SK-N-DZ (cell line): ENCODE measurements around the gene YPEL2.

Experiments used
- DNase-seq: peaks from one replicate; pipeline ENCODE4 v3.0.0-alpha.2; 2015; ENCODE audit warnings: low spot score
- small RNA-seq, 2 experiments: library from RNA; depleted of rRNA; stranded (forward); fragments of <200 nt; gene quantifications; one replicate each; pipeline ENCODE3, GENCODE V24; 2014

YPEL2 gene

DNA sequence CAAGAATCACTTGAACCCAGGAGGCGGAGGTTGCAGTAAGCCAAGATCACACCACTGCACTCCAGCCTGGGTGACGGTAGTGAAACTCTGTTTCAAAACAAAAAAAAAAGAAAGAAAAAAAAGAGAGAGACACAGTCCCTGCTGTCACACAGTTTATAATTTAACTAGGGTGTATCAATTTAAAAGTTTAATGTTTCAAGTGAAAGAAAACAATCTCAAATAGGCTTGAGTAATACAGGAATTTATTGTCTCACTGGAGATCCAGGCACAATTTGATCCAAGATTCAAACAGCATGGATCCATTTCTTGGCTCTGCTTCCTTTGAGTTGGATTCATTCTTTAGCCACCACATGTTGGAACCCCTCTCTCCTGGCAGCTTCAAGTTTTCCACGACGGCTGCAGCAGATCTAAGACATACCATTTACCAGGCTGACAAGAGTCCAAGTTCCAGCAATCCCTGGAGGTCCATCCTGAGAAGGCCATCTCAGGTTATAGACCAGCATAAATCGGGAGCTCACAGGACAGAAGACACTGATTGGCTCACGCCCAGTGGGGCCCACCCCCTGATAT, 97.5 kb downstream of the YPEL2 start:
- DNase-seq: no peak

GRCh38 chr17:59431601-59432000, 100.1 kb downstream of the YPEL2 start:
- DNase-seq: no peak

DNA sequence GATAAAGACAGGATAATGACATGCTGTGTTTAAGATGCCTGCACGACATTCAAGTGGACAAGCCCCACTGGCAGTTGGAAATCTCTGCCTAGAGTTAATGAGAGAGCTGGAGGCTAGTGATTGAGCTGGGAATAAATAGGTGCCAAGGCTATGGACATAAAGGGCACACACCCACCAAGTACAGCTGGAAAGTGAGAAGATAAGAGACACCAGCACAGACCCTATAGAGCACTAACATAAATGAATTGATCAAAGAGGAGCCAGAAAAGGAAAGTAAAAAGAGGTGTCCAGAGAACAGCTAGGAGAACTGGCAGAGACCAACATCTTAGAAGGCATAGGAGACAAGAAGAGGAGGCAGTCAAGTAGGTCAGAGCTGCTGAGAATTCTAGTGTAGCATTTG, 101.2 kb downstream of the YPEL2 start:
- DNase-seq: no peak

DNA sequence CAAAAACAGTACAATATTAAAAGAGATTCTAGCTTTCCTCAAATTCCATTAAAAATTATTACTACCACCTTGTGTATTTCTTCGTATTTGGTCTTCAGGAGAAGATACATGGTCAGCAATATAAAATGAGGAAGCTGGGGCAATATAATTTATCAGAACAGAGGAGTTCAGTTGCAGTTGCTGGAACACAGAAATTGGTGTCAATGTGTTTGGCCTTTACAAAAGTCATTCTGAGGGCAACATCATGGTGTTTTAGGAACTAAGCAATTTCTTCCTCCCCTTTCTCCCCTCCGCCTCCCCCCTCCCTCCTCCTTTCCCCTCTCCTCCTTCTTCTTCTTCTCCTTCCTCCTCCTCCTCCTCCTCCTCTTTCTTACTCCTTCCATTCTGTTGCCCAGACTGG, 102.1 kb downstream of the YPEL2 start:
- no peak for DNase-seq

GRCh38 chr17:59434429-59434828, 103.0 kb downstream of the YPEL2 start:
- no peak for DNase-seq

DNA sequence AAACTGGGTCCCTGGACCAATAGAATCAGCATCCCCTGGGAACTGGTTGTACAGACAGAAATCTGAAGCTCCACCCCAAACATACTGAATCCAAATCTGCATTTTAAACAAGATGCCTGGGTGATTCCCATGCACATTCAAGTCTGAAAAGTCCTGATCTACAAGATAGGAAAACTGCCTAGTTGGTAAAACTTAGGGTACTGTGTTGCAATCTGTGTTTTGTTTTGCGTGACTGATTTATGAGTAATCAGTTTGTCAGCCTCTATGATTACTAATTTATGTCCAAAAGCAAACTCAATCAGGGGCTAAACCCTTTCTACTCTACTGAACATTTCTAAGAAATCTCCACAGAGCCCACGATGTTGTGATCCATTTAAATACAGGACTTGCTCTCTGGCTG, 103.8 kb downstream of the YPEL2 start:
- DNase-seq: no peak

- no peak for DNase-seq
Measured at GRCh38 chr17:59436900-59437299, 105.4 kb downstream of the YPEL2 start.

GRCh38 chr17:59437791-59438281, 106.4 kb downstream of the YPEL2 start:
- DNase-seq: no peak

DNA sequence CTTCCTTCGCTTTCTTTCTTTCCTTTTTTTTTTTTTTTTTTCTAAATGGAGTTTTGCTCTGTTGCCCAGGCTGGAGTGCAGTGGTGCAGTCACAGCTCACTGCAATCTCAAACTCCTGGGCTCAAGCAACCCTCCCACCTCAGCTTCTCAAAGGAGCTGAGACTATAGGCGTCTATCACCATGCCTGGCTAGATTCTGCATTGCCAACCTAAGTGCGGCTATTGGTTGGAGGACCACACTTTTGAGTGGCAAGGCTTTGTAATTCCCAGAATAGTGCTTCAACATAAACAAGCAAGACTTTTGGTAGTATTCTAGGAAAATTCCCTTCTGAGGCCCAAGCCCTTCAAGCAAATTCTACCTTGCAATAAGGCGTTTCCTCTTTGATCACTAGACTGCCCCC, 107.8 kb downstream of the YPEL2 start:
- no peak for DNase-seq

DNA sequence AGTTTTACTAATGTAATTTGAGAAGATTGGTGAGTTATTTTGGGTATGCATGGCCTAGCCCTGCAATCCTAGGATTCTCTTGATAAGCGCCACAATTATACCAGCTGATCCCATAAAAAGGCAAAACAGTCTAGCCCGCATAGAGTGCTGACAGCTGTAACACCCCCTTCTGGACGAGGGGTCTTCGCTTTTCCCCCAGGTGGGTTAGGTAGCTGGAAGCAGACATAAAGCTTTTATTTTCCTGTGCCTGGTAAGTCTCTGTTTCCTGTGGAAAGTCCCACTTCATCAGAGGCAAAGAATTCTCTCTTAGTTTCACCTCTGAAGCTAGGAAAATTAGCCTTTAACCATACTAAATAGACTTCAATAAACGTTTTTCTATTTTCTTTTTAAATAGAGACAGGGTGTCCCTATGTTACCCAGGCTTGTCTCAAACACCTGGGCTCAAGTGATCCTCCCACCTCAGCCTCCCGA, 108.3 kb downstream of the YPEL2 start:
- no peak for DNase-seq

DNA sequence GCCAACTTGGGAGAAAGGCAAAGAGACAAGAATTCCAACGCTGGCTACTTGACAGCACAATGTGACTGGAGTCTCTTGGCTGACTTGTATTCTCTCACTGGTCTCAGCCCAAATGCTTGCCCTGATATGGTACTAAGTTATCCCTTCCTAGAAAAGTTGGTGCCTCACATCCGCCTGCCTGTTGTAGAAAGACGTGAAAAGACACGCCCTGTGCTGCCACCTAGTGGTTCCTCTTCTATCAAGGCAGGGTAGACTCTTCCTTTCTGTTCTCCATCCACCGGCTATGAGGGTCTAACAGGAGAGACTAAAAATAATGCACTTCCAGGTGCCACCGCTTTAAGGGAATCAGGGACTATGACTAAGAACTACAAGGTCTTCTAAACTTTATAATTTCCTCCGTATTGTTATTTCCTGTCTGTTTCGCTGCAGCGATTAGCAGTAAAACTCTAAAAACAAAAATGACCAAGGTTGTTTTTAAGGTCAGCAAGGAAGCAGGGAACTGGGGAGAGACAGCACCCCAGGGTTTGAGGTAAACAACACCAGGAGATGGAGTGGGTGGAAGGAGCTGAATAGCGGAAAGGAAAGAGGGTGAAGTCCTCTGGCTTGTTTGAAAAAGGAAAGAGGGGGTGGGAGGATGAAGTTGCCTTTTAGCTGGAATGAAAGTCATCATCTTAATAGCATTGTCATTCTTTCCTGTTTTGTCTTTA, 109.5 kb downstream of the YPEL2 start:
- DNase-seq: peak; percentile 91

DNA sequence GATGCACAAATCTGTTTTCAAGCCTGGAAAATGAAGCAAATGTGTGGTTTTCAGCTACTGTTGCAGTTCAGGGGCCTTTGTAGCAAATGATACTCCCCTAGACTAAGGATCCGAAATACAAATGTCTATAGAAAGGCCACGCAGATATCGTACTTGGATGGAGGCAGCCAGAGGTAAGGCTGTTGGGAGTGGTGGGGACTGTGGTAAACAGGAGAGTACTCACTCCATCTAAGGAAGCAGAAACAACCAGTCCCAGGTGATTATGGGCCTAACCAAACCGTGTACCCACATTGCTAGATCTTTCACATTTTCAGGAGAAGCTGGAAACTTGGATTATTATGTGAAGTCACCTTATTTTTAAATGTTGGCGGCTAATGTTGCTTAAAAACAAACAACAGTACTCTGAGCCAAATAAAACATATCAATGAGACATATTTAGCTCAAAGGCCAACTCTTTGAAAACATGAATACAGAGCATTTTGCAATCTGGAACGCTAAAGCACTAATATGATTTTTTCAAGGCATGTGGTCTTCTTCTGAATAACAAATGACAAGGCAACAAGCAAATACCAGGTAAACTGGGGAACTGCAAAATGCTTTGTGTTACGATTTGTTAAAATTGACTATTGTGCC, 110.1 kb downstream of the YPEL2 start:
- DNase-seq: no peak

DNA sequence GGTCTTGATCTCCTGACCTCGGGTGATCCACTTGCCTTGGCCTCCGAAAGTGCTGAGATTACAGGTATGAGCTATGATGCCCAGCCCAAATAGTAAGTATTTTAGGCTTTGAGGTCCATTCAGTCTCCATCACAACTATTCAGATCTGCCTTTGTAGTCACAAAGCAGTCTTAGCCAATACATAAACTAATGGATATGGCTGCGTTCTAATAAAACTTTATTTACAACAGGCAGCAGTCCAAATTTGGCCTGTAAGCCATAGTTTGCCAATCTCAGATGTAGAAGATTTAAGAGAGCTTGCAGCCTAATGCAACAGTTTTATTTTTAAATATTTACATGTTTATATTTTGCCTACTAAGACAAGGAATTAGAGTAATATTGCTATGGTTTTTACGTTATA, 111.7 kb downstream of the YPEL2 start:
- DNase-seq: no peak

Small RNA genes within 50 kb of the gene (small RNA-seq; reads per million reads assigned to genes)
- 0 reads per million in 2 experiments for gene MIR4729
